K562 (cell line): ENCODE results near the gene CELA3A. TPM values are rescaled to one million over a fixed set of nuclear protein-coding genes. Genes with fewer than 3 reads are reported as not detected.

Source experiments
- BCOR ChIP-seq: fragments of 450-650 bp; IDR thresholded peaks from 2 replicates; pipeline ENCODE4 v1.6.1; 2016
- CHD2 ChIP-seq: IDR thresholded peaks from 2 replicates; pipeline ENCODE4 v1.6.1; 2011; ENCODE audit warnings: low read depth, low read length
- CREB3 ChIP-seq: fragments of 450-650 bp; conservative IDR thresholded peaks from 2 replicates; pipeline ENCODE4 v1.6.1; 2016; ENCODE audit warnings: missing genetic modification characterization, low read depth, mild to moderate bottlenecking, missing compliant biosample characterization, moderate library complexity
- DLX4 ChIP-seq: fragments of 250-450 bp; sonication (Bioruptor Pico); IDR thresholded peaks from 2 replicates; pipeline ENCODE4 v1.6.1; 2021; ENCODE audit warnings: mild to moderate bottlenecking
- EGR1 ChIP-seq: fragments of 450-650 bp; conservative IDR thresholded peaks from 2 replicates; pipeline ENCODE4 v1.6.1; 2017; ENCODE audit warnings: mild to moderate bottlenecking
- ELK1 ChIP-seq: sonication (generic); formaldehyde crosslinking; IDR thresholded peaks from 2 replicates; pipeline ENCODE4 v1.8.1; 2022; ENCODE audit warnings: missing genetic modification reagents
- IRF2 ChIP-seq: sonication (generic); formaldehyde crosslinking; IDR thresholded peaks from 2 replicates; pipeline ENCODE4 v1.8.1; 2022; ENCODE audit warnings: mild to moderate bottlenecking, missing genetic modification reagents
- LEF1 ChIP-seq: fragments of 450-650 bp; IDR thresholded peaks from 2 replicates; pipeline ENCODE4 v1.6.1; 2016; ENCODE audit warnings: mild to moderate bottlenecking
- NFYB ChIP-seq: IDR thresholded peaks from 2 replicates; pipeline ENCODE4 v1.6.1; 2011; ENCODE audit warnings: mild to moderate bottlenecking, moderate library complexity; ENCODE audit not compliant: insufficient read length; ENCODE audit errors: extremely low read depth
- PATZ1 ChIP-seq: fragments of 250-450 bp; sonication (Bioruptor Pico); IDR thresholded peaks from 2 replicates; pipeline ENCODE4 v1.5.0; 2020; ENCODE audit warnings: mild to moderate bottlenecking, borderline replicate concordance
- PRDM10 ChIP-seq: fragments of 450-650 bp; IDR thresholded peaks from 2 replicates; pipeline ENCODE4 v1.6.1; 2018; ENCODE audit not compliant: partially characterized antibody
- RB1 ChIP-seq: fragments of 450-650 bp; IDR thresholded peaks from 2 replicates; pipeline ENCODE4 v1.6.1; 2017; ENCODE audit warnings: low read depth, mild to moderate bottlenecking
- RBM17 ChIP-seq: fragments of 200-400 bp; formaldehyde crosslinking; IDR thresholded peaks from 2 replicates; pipeline ENCODE4 v1.6.1; 2017; ENCODE audit warnings: low read depth, mild to moderate bottlenecking, low read length, borderline replicate concordance
- TAF9B ChIP-seq: fragments of 450-650 bp; IDR thresholded peaks from 2 replicates; pipeline ENCODE4 v1.6.1; 2018; ENCODE audit warnings: mild to moderate bottlenecking; ENCODE audit not compliant: partially characterized antibody
- ZBTB26 ChIP-seq: fragments of 450-650 bp; formaldehyde crosslinking; IDR thresholded peaks from 2 replicates; pipeline ENCODE4 v1.4.0; 2022; ENCODE audit warnings: missing genetic modification characterization
- ZNF717 ChIP-seq: fragments of 250-450 bp; sonication (Bioruptor Pico); IDR thresholded peaks from 2 replicates; pipeline ENCODE4 v1.5.0; 2021
- polyA plus RNA-seq, 8 experiments: library from polyadenylated mRNA; depleted of rRNA in 4 of 8; stranded (reverse) in 5 of 8; unstranded in 3 of 8; fragments of >200 nt; fragmentation: Nextera tagmentation in 2 of 8; fragmentation: Illumina TruSeq in 1 of 8; extraction: Ambion mirVana in 2 of 8; extraction: Trizol in 1 of 8; gene quantifications; 2 replicates each; pipeline versions ENCODE4 v1.2.1 to v1.2.3, GENCODE V29; 2011 to 2014; ENCODE audit warnings: inconsistent platforms in 1 of 8, missing spikeins in 1 of 8
- total RNA-seq, 7 experiments: library from RNA; depleted of rRNA in 6 of 7; stranded (reverse); fragments of >200 nt in 6 of 7; fragmentation: Illumina TruSeq in 2 of 7; extraction: Trizol in 2 of 7; gene quantifications; 2 replicates each; pipeline versions ENCODE4 v1.2.1 to v1.2.3, GENCODE V29; 2011 to 2021; ENCODE audit warnings: low replicate concordance in 1 of 7

The CELA3A gene
- total and polyA plus RNA-seq, 9 of the 15 experiments (the other 6 are each of a cell fraction or from before 2014, with no cell fraction given), result 5.4 TPM; not detected in 8

- TF ChIP-seq RB1, result peak; percentile 86
- TF ChIP-seq TAF9B, result peak; percentile 70
- no peak for TF ChIP-seq PATZ1 (CRISPR knock-in tag)
- TF ChIP-seq LEF1, result no peak
- no peak for TF ChIP-seq RBM17
- peak; percentile 93 for TF ChIP-seq BCOR
- TF ChIP-seq IRF2 (CRISPR knock-in tag), result no peak
- TF ChIP-seq ELK1 (CRISPR knock-in tag), result no peak
- TF ChIP-seq EGR1, result peak; percentile 96
- no peak for TF ChIP-seq CREB3 (tag)
- no peak for TF ChIP-seq ZBTB26 (CRISPR knock-in tag)
- no peak for TF ChIP-seq ZNF717
- TF ChIP-seq PRDM10, result peak; percentile 18
- TF ChIP-seq DLX4 (CRISPR knock-in tag), result no peak
- TF ChIP-seq CHD2, result no peak
- TF ChIP-seq NFYB, result no peak
Observed at GRCh38 chr1:22052115-22053016, 50.9 kb downstream of the CELA3A start, which contains the start of gene CDC42 (continued).
